ENCODE data around the gene CRYL1. TPM values are rescaled to one million over a fixed set of nuclear protein-coding genes. Genes with fewer than 3 reads are reported as not detected.

The CRYL1 gene
- total RNA-seq, 2 donors from 2014 or later, result 14.5 to 32.2 TPM

- WGBS, 2 donors, result 91% methylated on average over 14 to 17 of the region's 17 CpGs
- no peaks in the 10 kb centered on the region for H3K9me3 ChIP-seq
- H3K27ac ChIP-seq, result no peak overlapping the region
- ATAC-seq (no peak), DNase-seq (no peak)
- no peaks in the 10 kb centered on the region for H3K4me1 ChIP-seq
- no peaks in the 10 kb centered on the region for H3K27me3 ChIP-seq
- no peak for TF ChIP-seq POLR2A (IDR thresholded peaks at IDR 0.05)
- no peak for TF ChIP-seq CTCF (IDR thresholded peaks at IDR 0.05)
- H3K4me3 ChIP-seq, result no peak overlapping the region
- no peaks in the 10 kb centered on the region for H3K36me3 ChIP-seq (replicated peaks in 1 of 2; ENCODE audit: insufficient read depth in 1 of 2, low read depth in 2 of 2)
- intact Hi-C loops (cut with DNase I), result no loop called here
These were observed 120.0 kb downstream of the CRYL1 start for GRCh38 chr13:20405691-20406090.

DNA sequence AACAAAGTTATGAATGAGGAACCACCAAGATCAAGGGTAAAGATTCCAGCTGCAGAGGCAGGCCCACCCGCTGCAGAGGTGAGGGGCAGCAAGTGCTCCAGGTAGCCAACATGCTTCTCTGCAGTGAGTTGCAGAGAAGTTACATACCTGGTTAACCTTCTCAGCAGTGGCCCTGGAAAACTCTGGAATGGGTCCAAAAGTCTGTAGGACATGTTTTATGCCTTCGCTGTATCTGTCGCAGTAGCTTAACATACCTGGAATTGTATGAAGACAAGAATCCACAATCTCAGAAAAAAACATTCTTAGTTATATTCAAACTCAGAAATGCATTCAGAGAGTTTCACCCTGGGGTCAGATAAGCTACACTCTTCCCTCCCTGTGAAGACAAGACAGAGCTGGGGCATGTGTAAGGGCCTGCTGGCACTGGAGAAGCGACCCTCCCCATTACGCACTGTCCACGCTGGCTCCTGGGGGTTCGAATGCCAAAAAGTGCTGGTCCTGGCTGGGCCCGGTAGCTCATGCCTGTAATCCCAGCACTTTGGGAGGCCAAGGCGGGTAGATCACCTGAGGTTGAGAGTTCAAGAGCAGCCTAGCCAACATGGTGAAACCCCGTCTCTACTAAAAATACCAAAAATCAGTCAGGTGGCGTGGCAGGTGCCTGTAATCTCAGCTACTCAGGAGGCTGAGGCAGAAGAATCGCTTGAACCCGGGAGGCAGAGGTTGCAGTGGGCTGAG is 121.0 kb downstream of the CRYL1 start:
- WGBS, 2 donors, result 86 to 93% methylated on average over 10 to 13 of the region's 13 CpGs
- H3K9me3 ChIP-seq, result no peaks in the 10 kb centered on the region
- no peak for DNase-seq

DNA sequence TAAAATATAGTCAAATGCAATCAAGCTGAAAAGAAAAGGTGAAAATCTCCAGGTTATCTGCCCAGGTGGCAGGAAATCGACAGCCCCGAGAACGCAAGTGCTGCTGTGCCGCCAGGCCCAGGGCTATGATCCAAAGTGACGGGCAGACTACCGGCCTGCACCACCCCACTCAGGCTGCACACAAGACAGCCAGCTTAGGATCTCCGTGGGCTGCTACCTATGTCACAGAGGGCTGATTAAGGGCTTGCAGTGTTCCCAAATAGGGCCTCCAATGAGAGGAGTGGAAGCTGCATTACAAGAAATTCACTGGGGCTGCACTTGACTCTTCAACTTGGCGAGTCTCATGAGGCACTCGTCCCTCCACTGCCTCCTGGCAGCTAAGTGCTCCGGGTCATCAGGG is 121.8 kb downstream of the CRYL1 start:
- no peaks in the 10 kb centered on the region for H3K9me3 ChIP-seq
- H3K27me3 ChIP-seq, result no peaks in the 10 kb centered on the region
- WGBS, 2 donors, result 87 to 93% methylated on average over 10 of the region's 10 CpGs
- DNase-seq (no peak), ATAC-seq (no peak)
- TF ChIP-seq POLR2A (IDR thresholded peaks at IDR 0.05), result no peak
- no peak for TF ChIP-seq CTCF (IDR thresholded peaks at IDR 0.05)
- no peaks in the 10 kb centered on the region for H3K36me3 ChIP-seq (replicated peaks in 1 of 2; ENCODE audit: insufficient read depth in 1 of 2, low read depth in 2 of 2)
- intact Hi-C loops (cut with DNase I), result no loop called here
- H3K4me3 ChIP-seq, result no peak overlapping the region
- no peak overlapping the region for H3K27ac ChIP-seq
- no peaks in the 10 kb centered on the region for H3K4me1 ChIP-seq

More for the DNA sequence above, 121.0 kb downstream of the CRYL1 start:
- no peak overlapping the region for H3K4me3 ChIP-seq
- intact Hi-C loops (cut with DNase I), result no loop called here
- no peak for ATAC-seq
- H3K27me3 ChIP-seq, result no peaks in the 10 kb centered on the region
- H3K4me1 ChIP-seq, result no peaks in the 10 kb centered on the region
- no peaks in the 10 kb centered on the region for H3K36me3 ChIP-seq (replicated peaks in 1 of 2; ENCODE audit: insufficient read depth in 1 of 2, low read depth in 2 of 2)
- H3K27ac ChIP-seq, result no peak overlapping the region
- no peak for TF ChIP-seq CTCF (IDR thresholded peaks at IDR 0.05)
- no peak for TF ChIP-seq POLR2A (IDR thresholded peaks at IDR 0.05)

DNA sequence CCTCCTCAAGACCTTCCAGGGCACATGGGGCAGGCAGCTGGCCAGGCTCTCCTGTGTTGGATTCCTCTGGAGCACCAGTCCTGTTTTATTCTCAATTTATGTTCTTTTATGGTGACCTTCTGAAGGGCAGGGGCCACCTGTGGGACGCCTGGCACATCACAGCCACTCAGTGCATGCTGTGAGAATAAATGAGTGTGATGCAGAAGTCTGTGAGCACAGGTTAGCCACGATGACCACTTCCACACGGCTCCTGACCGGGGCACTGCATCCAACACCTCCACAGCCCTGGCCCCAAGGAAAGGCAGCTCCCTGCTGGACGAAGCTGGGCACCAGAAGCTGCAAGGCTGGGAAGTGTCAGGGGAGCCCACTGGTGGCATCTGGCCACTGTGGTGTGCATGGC is 122.8 kb downstream of the CRYL1 start:
- 89 to 95% methylated on average over 4 to 5 of the region's 5 CpGs for WGBS, 2 donors
- ATAC-seq (no peak), DNase-seq (no peak)
- no peaks in the 10 kb centered on the region for H3K27me3 ChIP-seq
- intact Hi-C loops (cut with DNase I), result no loop called here
- no peaks in the 10 kb centered on the region for H3K36me3 ChIP-seq (replicated peaks in 1 of 2; ENCODE audit: insufficient read depth in 1 of 2, low read depth in 2 of 2)
- H3K27ac ChIP-seq, result no peak overlapping the region
- no peak overlapping the region for H3K4me3 ChIP-seq
- H3K9me3 ChIP-seq, result no peaks in the 10 kb centered on the region
- no peaks in the 10 kb centered on the region for H3K4me1 ChIP-seq
- no peak for TF ChIP-seq CTCF (IDR thresholded peaks at IDR 0.05)
- TF ChIP-seq POLR2A (IDR thresholded peaks at IDR 0.05), result no peak
